Hepatocyte (in vitro differentiated cells): ENCODE data around the gene C5AR1. TPM values are rescaled to one million over a fixed set of nuclear protein-coding genes. Genes with fewer than 3 reads are reported as not detected.
"Not testable (repeated sequence)": the region's sequence is repeated elsewhere in the genome, so short reads cannot be mapped to it uniquely, and the experiment has no call there.

Experiments
- DNase-seq: peaks from one replicate; pipeline ENCODE4 v3.0.0-alpha.2; 2016; ENCODE audit warnings: low spot score
- H2AFZ ChIP-seq: fragments of 200-600 bp; sonication (generic); 2 replicates; pipeline ENCODE4 v1.6.0; 2016; ENCODE audit warnings: antibody characterized with exemption, mild to moderate bottlenecking
- H3K27ac ChIP-seq: fragments of 200-600 bp; sonication (generic); 2 replicates; pipeline ENCODE4 v1.5.1; 2016; ENCODE audit warnings: mild to moderate bottlenecking
- H3K27me3 ChIP-seq: fragments of 200-600 bp; sonication (generic); 2 replicates; pipeline ENCODE4 v1.6.1; 2016
- H3K36me3 ChIP-seq: fragments of 200-600 bp; sonication (generic); replicated peaks from 2 replicates; pipeline ENCODE4 v1.5.1; 2016; ENCODE audit warnings: low read depth; ENCODE audit not compliant: insufficient read depth
- H3K4me1 ChIP-seq: fragments of 200-600 bp; sonication (generic); 2 replicates; pipeline ENCODE4 v1.5.1; 2016; ENCODE audit warnings: mild to moderate bottlenecking, moderate library complexity; ENCODE audit not compliant: insufficient read depth
- H3K4me2 ChIP-seq: fragments of 200-600 bp; sonication (generic); 2 replicates; pipeline ENCODE4 v1.6.0; 2016
- H3K4me3 ChIP-seq: fragments of 200-600 bp; sonication (generic); 2 replicates; pipeline ENCODE4 v1.5.1; 2016; ENCODE audit warnings: mild to moderate bottlenecking
- H3K79me2 ChIP-seq: fragments of 200-600 bp; sonication (generic); 2 replicates; pipeline ENCODE4 v1.6.0; 2017; ENCODE audit warnings: mild to moderate bottlenecking
- H3K9me2 ChIP-seq: fragments of 200-600 bp; sonication (generic); replicated peaks from 2 replicates; pipeline ENCODE4 v1.6.0; 2017; ENCODE audit warnings: mild to moderate bottlenecking; ENCODE audit not compliant: insufficient read depth
- H3K9me3 ChIP-seq: fragments of 200-600 bp; sonication (generic); 2 replicates; pipeline ENCODE4 v1.5.1; 2016; ENCODE audit warnings: low read depth, mild to moderate bottlenecking
- H4K20me1 ChIP-seq: fragments of 200-600 bp; sonication (generic); 2 replicates; pipeline ENCODE4 v1.6.0; 2016; ENCODE audit warnings: mild to moderate bottlenecking; ENCODE audit not compliant: insufficient read depth, poor library complexity, severe bottlenecking
- EZH2 ChIP-seq: fragments of 200-600 bp; sonication (generic); IDR thresholded peaks from 2 replicates; pipeline ENCODE4 v1.6.1; 2016; ENCODE audit warnings: antibody characterized with exemption, mild to moderate bottlenecking, borderline replicate concordance
- EZH2phosphoT487 ChIP-seq: fragments of 200-600 bp; sonication (generic); IDR thresholded peaks from one replicate; pipeline ENCODE4 v1.6.1; 2018; ENCODE audit warnings: antibody characterized with exemption, mild to moderate bottlenecking, low read depth, moderate library complexity; ENCODE audit not compliant: unreplicated experiment, severe bottlenecking
- WGBS: methylation state at CpG from one replicate; pipeline ENCODE4 v1.1.6; 2016; ENCODE audit warnings: low lambda C conversion rate; ENCODE audit errors: missing lambda C conversion rate; 5-methylcytosine and 5-hydroxymethylcytosine counted together
- polyA plus RNA-seq: library from polyadenylated mRNA; unstranded; fragments of >200 nt; fragmentation: Nextera tagmentation; extraction: Ambion mirVana; gene quantifications from 2 replicates; pipeline ENCODE4 v1.2.1, GENCODE V29; 2016
- total RNA-seq: library from RNA; depleted of rRNA; stranded (reverse); fragments of >200 nt; gene quantifications from 2 replicates; pipeline ENCODE4 v1.2.3, GENCODE V29; 2014
- TF ChIP-seq, protein P1 (sequence below): fragments of 200-600 bp; sonication (generic); IDR thresholded peaks from 2 replicates; pipeline ENCODE4 v1.5.1; 2016; ENCODE audit warnings: antibody characterized with exemption, mild to moderate bottlenecking; ENCODE audit not compliant: poor library complexity

The C5AR1 gene
- total and polyA plus RNA-seq, 2 experiments from 2014 or later, result 0.43 to 0.99 TPM

- no peak overlapping the region for H3K4me3 ChIP-seq
- H3K36me3 ChIP-seq, result no peaks in the 10 kb centered on the region
- no peak overlapping the region for H3K4me2 ChIP-seq
- TF ChIP-seq EZH2, result no peak
- TF ChIP-seq EZH2phosphoT487, result no peak
- TF ChIP-seq, protein P1, sequence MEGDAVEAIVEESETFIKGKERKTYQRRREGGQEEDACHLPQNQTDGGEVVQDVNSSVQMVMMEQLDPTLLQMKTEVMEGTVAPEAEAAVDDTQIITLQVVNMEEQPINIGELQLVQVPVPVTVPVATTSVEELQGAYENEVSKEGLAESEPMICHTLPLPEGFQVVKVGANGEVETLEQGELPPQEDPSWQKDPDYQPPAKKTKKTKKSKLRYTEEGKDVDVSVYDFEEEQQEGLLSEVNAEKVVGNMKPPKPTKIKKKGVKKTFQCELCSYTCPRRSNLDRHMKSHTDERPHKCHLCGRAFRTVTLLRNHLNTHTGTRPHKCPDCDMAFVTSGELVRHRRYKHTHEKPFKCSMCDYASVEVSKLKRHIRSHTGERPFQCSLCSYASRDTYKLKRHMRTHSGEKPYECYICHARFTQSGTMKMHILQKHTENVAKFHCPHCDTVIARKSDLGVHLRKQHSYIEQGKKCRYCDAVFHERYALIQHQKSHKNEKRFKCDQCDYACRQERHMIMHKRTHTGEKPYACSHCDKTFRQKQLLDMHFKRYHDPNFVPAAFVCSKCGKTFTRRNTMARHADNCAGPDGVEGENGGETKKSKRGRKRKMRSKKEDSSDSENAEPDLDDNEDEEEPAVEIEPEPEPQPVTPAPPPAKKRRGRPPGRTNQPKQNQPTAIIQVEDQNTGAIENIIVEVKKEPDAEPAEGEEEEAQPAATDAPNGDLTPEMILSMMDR, result no peak
- no peaks in the 10 kb centered on the region for H3K79me2 ChIP-seq
- no peaks in the 10 kb centered on the region for H3K27me3 ChIP-seq
- no peak for DNase-seq
- H2AFZ ChIP-seq, result no peak overlapping the region
- no peaks in the 10 kb centered on the region for H3K9me2 ChIP-seq
- no peaks in the 10 kb centered on the region for H3K9me3 ChIP-seq
- H3K4me1 ChIP-seq, result no peaks in the 10 kb centered on the region
- H4K20me1 ChIP-seq, result no peaks in the 10 kb centered on the region
- 90% methylated on average over 11 of the region's 11 CpGs for WGBS
- H3K27ac ChIP-seq, result no peak overlapping the region
These were observed 33.6 kb downstream of the C5AR1 start for GRCh38 chr19:47343194-47343802.

DNA sequence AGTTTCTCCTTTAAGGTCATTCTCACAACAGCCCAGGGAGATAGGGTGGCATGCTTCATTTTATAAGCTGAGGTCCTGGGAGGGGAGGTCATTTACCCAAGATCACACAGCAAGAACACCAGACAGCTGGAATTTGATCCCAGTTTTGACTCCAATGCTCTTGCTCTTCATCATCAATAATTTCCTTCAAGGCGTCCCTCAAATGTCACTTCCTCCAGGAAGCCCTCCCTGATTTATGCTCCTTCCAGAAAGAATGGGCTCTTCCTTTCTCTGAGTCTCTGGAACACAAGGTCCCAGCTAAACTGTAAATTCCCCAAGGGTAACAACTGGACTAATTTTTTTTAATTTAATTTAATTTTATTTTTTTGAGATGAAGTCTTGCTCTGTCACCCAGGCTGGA lies 34.8 kb downstream of the C5AR1 start:
- no peaks in the 10 kb centered on the region for H3K4me1 ChIP-seq
- WGBS, result 96% methylated on average over 1 of the region's 1 CpG
- no peak for DNase-seq
- TF ChIP-seq EZH2, result no peak
- TF ChIP-seq, protein P1, result no peak
- H3K79me2 ChIP-seq, result no peaks in the 10 kb centered on the region
- H3K27me3 ChIP-seq, result no peaks in the 10 kb centered on the region
- H2AFZ ChIP-seq, result no peak overlapping the region
- H3K4me3 ChIP-seq, result no peak overlapping the region
- H3K9me3 ChIP-seq, result no peaks in the 10 kb centered on the region
- no peaks in the 10 kb centered on the region for H4K20me1 ChIP-seq
- H3K4me2 ChIP-seq, result no peak overlapping the region
- H3K36me3 ChIP-seq, result no peaks in the 10 kb centered on the region
- no peak overlapping the region for H3K27ac ChIP-seq
- no peaks in the 10 kb centered on the region for H3K9me2 ChIP-seq

- WGBS, result 91% methylated on average over 6 of the region's 6 CpGs
- not testable (repeated sequence) for H2AFZ ChIP-seq
These were observed 36.4 kb downstream of the C5AR1 start for GRCh38 chr19:47346024-47346423.

GRCh38 chr19:47348819-47349795 lies 39.4 kb downstream of the C5AR1 start, which contains the start of gene DHX34:
TSS of gene DHX34 (plus strand) at chr19:47349315. CDS start at chr19:47353031, 3,716 bp downstream.
- Histone ChIP-seq H2AFZ (peak within 1 kb of the TSS; percentile 56), H3K27ac (peak within 1 kb of the TSS; percentile 58)

More at GRCh38 chr19:47346024-47346423, 36.4 kb downstream of the C5AR1 start:
- not testable (repeated sequence) for H3K27ac ChIP-seq, H3K4me2 ChIP-seq, H3K4me3 ChIP-seq, H3K9me3 ChIP-seq, H4K20me1 ChIP-seq, H3K36me3 ChIP-seq, H3K4me1 ChIP-seq, H3K27me3 ChIP-seq, H3K9me2 ChIP-seq, DNase-seq
- H3K79me2 ChIP-seq, result peaks cover 15% of the 10 kb centered on the region

More at GRCh38 chr19:47348819-47349795, 39.4 kb downstream of the C5AR1 start, which contains the start of gene DHX34:
- no peaks in the 10 kb centered on the region for H3K36me3 ChIP-seq
- no peaks in the 10 kb centered on the region for H3K9me2 ChIP-seq
- H3K27me3 ChIP-seq, result no peaks in the 10 kb centered on the region
- H3K4me3 ChIP-seq, result peak within 1 kb of the TSS; percentile 54
- H3K4me1 ChIP-seq, result no peaks in the 10 kb centered on the region
- H4K20me1 ChIP-seq, result no peaks in the 10 kb centered on the region
- DNase-seq, result peak; percentile 99
- TF ChIP-seq EZH2, result no peak
- TF ChIP-seq, protein P1, result peak; percentile 99
- TF ChIP-seq EZH2phosphoT487, result no peak
- peak within 1 kb of the TSS; percentile 87 for H3K4me2 ChIP-seq
- no peaks in the 10 kb centered on the region for H3K9me3 ChIP-seq
- H3K79me2 ChIP-seq, result peaks cover 25% of the 10 kb centered on the region
- WGBS, result 5% methylated on average over 62 of the region's 63 CpGs
